SU-DHL-6 (cell line): ENCODE measurements around the gene BIN2.

Source experiments
- CTCF ChIP-seq: fragments of 200-600 bp; sonication (generic); IDR thresholded peaks from one replicate; pipeline ENCODE4 v1.5.1; 2017; ENCODE audit warnings: antibody characterized with exemption, mild to moderate bottlenecking, low read length, moderate library complexity; ENCODE audit not compliant: insufficient read depth, poor library complexity, severe bottlenecking
- EZH2phosphoT487 ChIP-seq: fragments of 200-600 bp; sonication (generic), shearing (Covaris generic); conservative IDR thresholded peaks from 2 replicates; pipeline ENCODE4 v1.6.1; 2018; ENCODE audit warnings: mild to moderate bottlenecking, antibody characterized with exemption, low read length, moderate library complexity, mixed read lengths

- TF ChIP-seq CTCF (no peak), EZH2phosphoT487 (no peak)
Measured at GRCh38 chr12:51373187-51373586, 49.2 kb upstream of the BIN2 start.
